Kidney (tissue), 14 donors: Measurements from ENCODE around the gene MANBA. TPM values are rescaled to one million over a fixed set of nuclear protein-coding genes. Genes with fewer than 3 reads are reported as not detected.

ENCODE experiments used
- DNase-seq, 5 donors: peaks; one replicate each; pipeline ENCODE4 v3.0.0-alpha.2; 2013 to 2020
- FAIRE-seq: peaks from 2 replicates; lab custom pipeline; 2012; peaks lifted over from hg19 to GRCh38; lab: Jason Lieb, UNC
- H3K27ac ChIP-seq, 2 donors: one replicate each; pipeline ENCODE4 v1.7.0; 2013; ENCODE audit warnings: low read depth in 2 of 2, low read length in 2 of 2, inconsistent platforms in 1 of 2
- H3K27me3 ChIP-seq: one replicate; pipeline ENCODE4 v1.7.1; 2013; ENCODE audit warnings: low read length, inconsistent platforms; ENCODE audit not compliant: control insufficient read depth, insufficient read depth
- H3K36me3 ChIP-seq, 3 donors: one replicate each; pipeline versions ENCODE4 v1.7.0 to v1.7.1; 2013; ENCODE audit warnings: low read length in 3 of 3, control low read depth in 1 of 3, inconsistent platforms in 1 of 3; ENCODE audit not compliant: insufficient read depth in 3 of 3, control insufficient read depth in 2 of 3
- H3K4me1 ChIP-seq, 3 donors: one replicate each; pipeline versions ENCODE4 v1.7.0 to v1.7.1; 2013; ENCODE audit warnings: low read length in 3 of 3, inconsistent platforms in 1 of 3, low read depth in 1 of 3; ENCODE audit not compliant: control insufficient read depth in 2 of 3, insufficient read depth in 2 of 3
- H3K4me3 ChIP-seq, 3 donors: one replicate each; pipeline versions ENCODE4 v1.7.0 to v1.8.1; 2013; ENCODE audit warnings: low read length in 3 of 3, control low read depth in 1 of 3, inconsistent platforms in 1 of 3
- H3K9ac ChIP-seq, 3 donors: one replicate each; pipeline versions ENCODE4 v1.7.0 to v1.7.1; 2013; ENCODE audit warnings: low read length in 3 of 3, control low read depth in 1 of 3, inconsistent platforms in 1 of 3
- H3K9me3 ChIP-seq, 3 donors: one replicate each; pipeline versions ENCODE4 v1.7.0 to v1.7.1; 2013; ENCODE audit warnings: low read length in 3 of 3, control low read depth in 1 of 3, inconsistent platforms in 1 of 3; ENCODE audit not compliant: control insufficient read depth in 2 of 3, insufficient read depth in 1 of 3
- CTCF ChIP-seq: IDR thresholded peaks from 3 replicates; pipeline ENCODE4 v1.5.1; 2012; ENCODE audit warnings: mild to moderate bottlenecking, moderate library complexity, borderline replicate concordance; ENCODE audit not compliant: insufficient read depth; ENCODE audit errors: extremely low read depth
- intact Hi-C: fragments of 100-400 bp; cut with DNase I; formaldehyde crosslinking; loops from one replicate; pipeline ENCODE4 v1.11.1; 2022
- polyA plus RNA-seq: library from polyadenylated mRNA; stranded (reverse); fragments of 350-450 nt; fragmentation: Illumina TruSeq; extraction: RNeasy Lipid Tissue Mini Kit (QIAGEN cat#74804); gene quantifications from one replicate; pipeline ENCODE4 v1.2.3, GENCODE V29; 2014; ENCODE audit warnings: low read depth, low replicate concordance; ENCODE audit not compliant: insufficient read depth
- total RNA-seq: library from RNA; stranded (reverse); fragmentation: NEBNext Ultra II Directional; extraction: Animal tissue kit (Norgen Biotek cat#: 25700); gene quantifications from one replicate; pipeline ENCODE4 v1.2.1, GENCODE V29; 2021
- donor health status: control.
- donor health status: control.
- donor health status: control.
- donor health status: control.
- donor health status: control.
- donor health status: DM: yes; HTN: yes; CAD: no.
- donor health status: Normal renal cell carcinoma (clear cell type).

The MANBA gene
- total and polyA plus RNA-seq, 2 donors from 2014 or later: 19.0 to 28.0 TPM

- no peak for DNase-seq
- no peak for TF ChIP-seq CTCF
- Histone ChIP-seq H3K9me3 (no peaks in the 10 kb centered on the region), H3K27ac (no peak overlapping the region), H3K27me3 (no peaks in the 10 kb centered on the region), H3K4me1 (no peaks in the 10 kb centered on the region), H3K9ac (no peak overlapping the region), H3K4me3 (no peak overlapping the region), H3K36me3 (no peaks in the 10 kb centered on the region)
- intact Hi-C loops: no loop called here
- FAIRE-seq: no peak
Measured at GRCh38 chr4:102693861-102694260, 66.9 kb downstream of the MANBA start.

GRCh38 chr4:102693262-102693850 is 67.4 kb downstream of the MANBA start:
- no peak overlapping the region for H3K4me3 ChIP-seq
- no peak overlapping the region for H3K27ac ChIP-seq
- TF ChIP-seq CTCF: no peak
- H3K9me3 ChIP-seq: no peaks in the 10 kb centered on the region
- no peak overlapping the region for H3K9ac ChIP-seq
- FAIRE-seq: no peak
- no peaks in the 10 kb centered on the region for H3K27me3 ChIP-seq
- intact Hi-C loops: no loop called here
- H3K36me3 ChIP-seq: peaks cover 0 to 1% (median 0%) of the 10 kb centered on the region in 3 donors
- no peaks in the 10 kb centered on the region for H3K4me1 ChIP-seq
- no peak for DNase-seq

GRCh38 chr4:102692474-102692873 is 68.3 kb downstream of the MANBA start:
- Histone ChIP-seq H3K27ac (no peak overlapping the region), H3K9ac (no peak overlapping the region), H3K9me3 (no peaks in the 10 kb centered on the region), H3K27me3 (no peaks in the 10 kb centered on the region), H3K36me3 (peaks cover 0 to 8% (median 0%) of the 10 kb centered on the region in 3 donors), H3K4me1 (no peaks in the 10 kb centered on the region), H3K4me3 (no peak overlapping the region)
- intact Hi-C loops: no loop called here
- FAIRE-seq (no peak), DNase-seq (no peak)
- TF ChIP-seq CTCF: no peak

- intact Hi-C loops: no loop called here
- Histone ChIP-seq H3K4me1 (no peaks in the 10 kb centered on the region), H3K9ac (no peak overlapping the region), H3K4me3 (no peak overlapping the region), H3K27me3 (no peaks in the 10 kb centered on the region), H3K27ac (no peak overlapping the region), H3K9me3 (no peaks in the 10 kb centered on the region), H3K36me3 (peaks cover 0 to 8% (median 0%) of the 10 kb centered on the region in 3 donors)
- TF ChIP-seq CTCF: no peak
- FAIRE-seq (no peak), DNase-seq (no peak)
Measured at GRCh38 chr4:102687982-102688433, 72.8 kb downstream of the MANBA start.
